Measurements from ENCODE around the gene MDFIC. TPM values are rescaled to one million over a fixed set of nuclear protein-coding genes. Genes with fewer than 3 reads are reported as not detected.

MDFIC gene
- total and polyA plus RNA-seq, 2 experiments from 2014 or later, result 10.6 to 18.5 TPM

DNA sequence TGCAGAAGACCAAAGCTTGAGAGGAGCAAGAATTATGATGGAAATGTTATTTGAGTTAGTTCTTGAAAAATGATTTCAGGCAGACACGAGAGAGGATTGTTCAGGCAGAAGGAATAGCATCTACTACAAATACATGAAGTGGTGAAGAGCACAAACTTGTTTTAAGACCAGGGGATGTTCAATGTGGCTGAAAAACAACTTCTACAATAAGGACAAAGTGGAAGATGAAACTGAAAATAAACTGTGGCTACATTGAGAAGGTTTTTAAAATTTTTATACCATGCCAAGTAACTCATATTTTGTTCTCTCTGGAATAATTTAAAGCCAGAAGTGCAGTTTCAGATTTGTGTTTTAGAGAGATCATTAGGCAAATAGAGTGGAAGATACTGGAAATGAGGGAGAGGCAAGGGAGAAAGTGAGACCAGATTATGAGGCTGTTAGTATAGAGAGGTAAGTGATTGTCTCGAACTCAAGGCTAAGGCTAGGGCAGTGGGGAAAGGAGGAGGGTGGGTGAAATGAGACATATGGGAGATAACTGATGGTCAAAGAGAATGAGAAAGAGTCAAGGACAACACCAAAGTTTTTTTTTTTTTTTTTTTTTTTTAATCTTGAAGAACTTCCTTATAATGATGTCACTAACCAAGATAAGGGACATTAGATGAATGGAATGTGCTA is 115.4 kb downstream of the MDFIC start:
- no peaks in the 10 kb centered on the region for H3K79me2 ChIP-seq
- no peaks in the 10 kb centered on the region for H3K4me1 ChIP-seq (ENCODE audit: insufficient read depth)
- DNase-seq (ENCODE audit: low spot score), result no peak
- no peaks in the 10 kb centered on the region for H3K9me3 ChIP-seq (ENCODE audit: low read depth)
- no peaks in the 10 kb centered on the region for H3K36me3 ChIP-seq (replicated peaks; ENCODE audit: insufficient read depth, low read depth)
- H3K27me3 ChIP-seq, result no peaks in the 10 kb centered on the region
- H3K4me2 ChIP-seq, result no peak overlapping the region
- no peak for TF ChIP-seq CTCF (IDR thresholded peaks at IDR 0.05; ENCODE audit: poor library complexity)
- TF ChIP-seq EZH2 (IDR thresholded peaks at IDR 0.05; ENCODE audit: borderline replicate concordance), result no peak
- TF ChIP-seq EZH2phosphoT487 (IDR thresholded peaks at IDR 0.05; ENCODE audit: low read depth, severe bottlenecking, unreplicated experiment), result no peak
- H3K9me2 ChIP-seq (replicated peaks; ENCODE audit: insufficient read depth), result no peaks in the 10 kb centered on the region
- H3K4me3 ChIP-seq, result no peak overlapping the region
- 90% methylated on average over 2 of the region's 2 CpGs for WGBS (ENCODE audit: low lambda C conversion rate, missing lambda C conversion rate)
- H2AFZ ChIP-seq, result no peak overlapping the region
- H3K27ac ChIP-seq, result no peak overlapping the region
- no peaks in the 10 kb centered on the region for H4K20me1 ChIP-seq (ENCODE audit: insufficient read depth, poor library complexity, severe bottlenecking)

DNA sequence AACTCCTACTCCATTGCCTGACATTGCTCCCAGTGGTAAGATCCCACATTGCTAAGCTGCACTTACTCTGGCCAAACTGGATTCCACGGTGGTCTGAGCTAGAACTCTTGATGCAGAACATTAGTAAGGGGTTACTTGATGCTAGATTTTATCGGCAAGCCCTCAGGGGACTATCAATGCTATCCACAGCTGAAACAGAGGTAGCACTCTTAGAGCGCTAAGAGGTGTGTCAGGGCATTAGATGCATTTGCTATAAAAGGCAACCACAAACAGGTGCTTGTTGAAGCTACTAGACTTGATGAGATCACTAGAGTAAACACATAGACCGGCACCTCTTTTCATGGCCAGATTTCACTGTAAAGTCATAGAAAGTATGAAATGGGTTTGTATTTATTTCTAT is 116.3 kb downstream of the MDFIC start:
- Histone ChIP-seq H3K36me3 (replicated peaks; ENCODE audit: insufficient read depth, low read depth) (no peaks in the 10 kb centered on the region), H3K27me3 (no peaks in the 10 kb centered on the region), H3K27ac (no peak overlapping the region), H3K79me2 (no peaks in the 10 kb centered on the region), H3K4me3 (no peak overlapping the region), H3K9me3 (ENCODE audit: low read depth) (no peaks in the 10 kb centered on the region), H3K4me1 (ENCODE audit: insufficient read depth) (no peaks in the 10 kb centered on the region), H4K20me1 (ENCODE audit: insufficient read depth, poor library complexity, severe bottlenecking) (no peaks in the 10 kb centered on the region), H3K9me2 (replicated peaks; ENCODE audit: insufficient read depth) (no peaks in the 10 kb centered on the region), H3K4me2 (no peak overlapping the region), H2AFZ (no peak overlapping the region)
- 83% methylated on average over 4 of the region's 4 CpGs for WGBS (ENCODE audit: low lambda C conversion rate, missing lambda C conversion rate)
- TF ChIP-seq EZH2 (IDR thresholded peaks at IDR 0.05; ENCODE audit: borderline replicate concordance), result no peak
- DNase-seq (ENCODE audit: low spot score), result no peak

GRCh38 chr7:115040057-115040456 is 118.2 kb downstream of the MDFIC start:
- WGBS (ENCODE audit: low lambda C conversion rate, missing lambda C conversion rate), result 79% methylated on average over 8 of the region's 8 CpGs
- Histone ChIP-seq H3K36me3 (replicated peaks; ENCODE audit: insufficient read depth, low read depth) (no peaks in the 10 kb centered on the region), H4K20me1 (ENCODE audit: insufficient read depth, poor library complexity, severe bottlenecking) (no peaks in the 10 kb centered on the region)

DNA sequence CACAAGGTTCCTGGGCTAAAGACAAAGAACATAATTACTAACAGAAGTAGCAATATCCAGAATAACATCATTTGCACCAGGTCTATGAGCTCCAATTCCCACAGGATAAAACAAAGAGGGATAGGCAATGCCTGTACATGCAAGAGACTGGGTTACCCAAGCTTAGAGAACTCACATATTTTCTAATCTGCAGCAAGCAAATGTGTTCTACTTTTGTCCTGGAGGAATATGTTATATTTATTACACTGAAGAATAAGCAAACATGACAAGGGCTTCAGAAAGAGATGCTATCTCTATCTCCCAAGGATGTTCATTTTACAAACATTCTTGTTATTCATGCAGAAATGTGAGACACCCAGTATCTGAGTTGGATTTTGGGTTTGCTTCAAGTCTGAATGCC is 118.6 kb downstream of the MDFIC start:
- H3K79me2 ChIP-seq, result no peaks in the 10 kb centered on the region
- no peak overlapping the region for H3K27ac ChIP-seq
- H3K9me3 ChIP-seq (ENCODE audit: low read depth), result no peaks in the 10 kb centered on the region
- no peaks in the 10 kb centered on the region for H3K9me2 ChIP-seq (replicated peaks; ENCODE audit: insufficient read depth)
- H3K4me1 ChIP-seq (ENCODE audit: insufficient read depth), result no peaks in the 10 kb centered on the region
- H3K4me2 ChIP-seq, result no peak overlapping the region
- no peak overlapping the region for H2AFZ ChIP-seq
- no peaks in the 10 kb centered on the region for H4K20me1 ChIP-seq (ENCODE audit: insufficient read depth, poor library complexity, severe bottlenecking)
- no peak overlapping the region for H3K4me3 ChIP-seq
- no peaks in the 10 kb centered on the region for H3K27me3 ChIP-seq
- no peaks in the 10 kb centered on the region for H3K36me3 ChIP-seq (replicated peaks; ENCODE audit: insufficient read depth, low read depth)
- DNase-seq (ENCODE audit: low spot score), result no peak
- TF ChIP-seq CTCF (IDR thresholded peaks at IDR 0.05; ENCODE audit: poor library complexity) (no peak), EZH2phosphoT487 (IDR thresholded peaks at IDR 0.05; ENCODE audit: low read depth, severe bottlenecking, unreplicated experiment) (no peak), EZH2 (IDR thresholded peaks at IDR 0.05; ENCODE audit: borderline replicate concordance) (no peak)

More at GRCh38 chr7:115040057-115040456, 118.2 kb downstream of the MDFIC start:
- H2AFZ ChIP-seq, result no peak overlapping the region
- no peak for DNase-seq (ENCODE audit: low spot score)
- no peak for TF ChIP-seq EZH2 (IDR thresholded peaks at IDR 0.05; ENCODE audit: borderline replicate concordance)
- no peak for TF ChIP-seq CTCF (IDR thresholded peaks at IDR 0.05; ENCODE audit: poor library complexity)
- no peak for TF ChIP-seq EZH2phosphoT487 (IDR thresholded peaks at IDR 0.05; ENCODE audit: low read depth, severe bottlenecking, unreplicated experiment)
- H3K4me1 ChIP-seq (ENCODE audit: insufficient read depth), result no peaks in the 10 kb centered on the region
- no peaks in the 10 kb centered on the region for H3K9me3 ChIP-seq (ENCODE audit: low read depth)
- H3K9me2 ChIP-seq (replicated peaks; ENCODE audit: insufficient read depth), result no peaks in the 10 kb centered on the region
- H3K27me3 ChIP-seq, result no peaks in the 10 kb centered on the region
- H3K79me2 ChIP-seq, result no peaks in the 10 kb centered on the region
- H3K4me2 ChIP-seq, result no peak overlapping the region
- no peak overlapping the region for H3K4me3 ChIP-seq
- no peak overlapping the region for H3K27ac ChIP-seq

All from hepatocyte (in vitro differentiated cells).